MCF 10A (cell line): ENCODE results near the gene SMAD3. TPM values are rescaled to one million over a fixed set of nuclear protein-coding genes. Genes with fewer than 3 reads are reported as not detected.
A peak's percentile ranks its signal among the peaks of the same experiment; 100 is the strongest.

Experiments
- BruUV-seq: library from RNA; stranded (reverse); fragments of 400-500 nt; replicated peaks from 2 replicates; lab custom pipeline; 2021; lab: Mats Ljungman, UMichigan
- CTCF ChIA-PET: fragments of 300-600 bp; sonication (Branson Sonifier 250); formaldehyde crosslinking; extraction: SDS; loops from one replicate; lab custom pipeline; 2021; ENCODE audit warnings: antibody characterized with exemption, inconsistent platforms; lab: Yijun Ruan, JAX
- POLR2A ChIA-PET: fragments of 300-600, 350-650 bp; sonication (Branson Sonifier 250); formaldehyde crosslinking; extraction: SDS; loops from one replicate; lab custom pipeline; 2020; ENCODE audit warnings: antibody characterized with exemption, inconsistent platforms; lab: Yijun Ruan, JAX
- DNase-seq: peaks from one replicate; pipeline ENCODE4 v3.0.0-alpha.2; 2018; ENCODE audit not compliant: unreplicated experiment
- H3K27ac Mint-ChIP-seq: one replicate; pipeline ENCODE4 v1.8.0; 2022; ENCODE audit warnings: mild to moderate bottlenecking, low read depth, mixed read lengths; ENCODE audit not compliant: unreplicated experiment
- H3K27me3 Mint-ChIP-seq: one replicate; pipeline ENCODE4 v1.8.0; 2022; ENCODE audit warnings: mixed read lengths; ENCODE audit not compliant: insufficient read depth, unreplicated experiment
- H3K36me3 Mint-ChIP-seq: one replicate; pipeline ENCODE4 v1.8.0; 2022; ENCODE audit warnings: mild to moderate bottlenecking, moderate library complexity, mixed read lengths; ENCODE audit not compliant: insufficient read depth, unreplicated experiment
- H3K4me1 Mint-ChIP-seq: one replicate; pipeline ENCODE4 v1.8.0; 2022; ENCODE audit warnings: mixed read lengths; ENCODE audit not compliant: insufficient read depth, unreplicated experiment
- H3K4me3 Mint-ChIP-seq: one replicate; pipeline ENCODE4 v1.8.0; 2022; ENCODE audit warnings: mild to moderate bottlenecking, moderate library complexity, mixed read lengths; ENCODE audit not compliant: unreplicated experiment
- H3K9me3 Mint-ChIP-seq: one replicate; pipeline ENCODE4 v1.8.0; 2022; ENCODE audit warnings: mixed read lengths; ENCODE audit not compliant: unreplicated experiment
- intact Hi-C: fragments of 100-400 bp; cut with micrococcal nuclease; formaldehyde crosslinking; loops from 2 replicates; pipeline ENCODE4 v1.14.1; 2022
- total RNA-seq: library from RNA; stranded (reverse); gene quantifications from 2 replicates; pipeline ENCODE4 v1.2.3, GENCODE V29; 2022
- TF ChIP-seq, protein P1 (sequence below): fragments of 200-600 bp; IDR thresholded peaks from one replicate; pipeline ENCODE4 v1.8.0; 2022; ENCODE audit warnings: antibody characterized with exemption, mild to moderate bottlenecking; ENCODE audit not compliant: unreplicated experiment

The SMAD3 gene
- total RNA-seq, 1 experiment from 2014 or later: 19.9 TPM

GRCh38 chr15:67098768-67099282, 33.4 kb downstream of the SMAD3 start:
- H3K4me1 Mint-ChIP-seq: peaks cover 37% of the 10 kb centered on the region
- TSS peak; percentile 69 for BruUV-seq
- intact Hi-C loops: no loop called here
- TF ChIP-seq, protein P1, sequence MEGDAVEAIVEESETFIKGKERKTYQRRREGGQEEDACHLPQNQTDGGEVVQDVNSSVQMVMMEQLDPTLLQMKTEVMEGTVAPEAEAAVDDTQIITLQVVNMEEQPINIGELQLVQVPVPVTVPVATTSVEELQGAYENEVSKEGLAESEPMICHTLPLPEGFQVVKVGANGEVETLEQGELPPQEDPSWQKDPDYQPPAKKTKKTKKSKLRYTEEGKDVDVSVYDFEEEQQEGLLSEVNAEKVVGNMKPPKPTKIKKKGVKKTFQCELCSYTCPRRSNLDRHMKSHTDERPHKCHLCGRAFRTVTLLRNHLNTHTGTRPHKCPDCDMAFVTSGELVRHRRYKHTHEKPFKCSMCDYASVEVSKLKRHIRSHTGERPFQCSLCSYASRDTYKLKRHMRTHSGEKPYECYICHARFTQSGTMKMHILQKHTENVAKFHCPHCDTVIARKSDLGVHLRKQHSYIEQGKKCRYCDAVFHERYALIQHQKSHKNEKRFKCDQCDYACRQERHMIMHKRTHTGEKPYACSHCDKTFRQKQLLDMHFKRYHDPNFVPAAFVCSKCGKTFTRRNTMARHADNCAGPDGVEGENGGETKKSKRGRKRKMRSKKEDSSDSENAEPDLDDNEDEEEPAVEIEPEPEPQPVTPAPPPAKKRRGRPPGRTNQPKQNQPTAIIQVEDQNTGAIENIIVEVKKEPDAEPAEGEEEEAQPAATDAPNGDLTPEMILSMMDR: no peak
- peak overlapping the region; percentile 99 for H3K27ac Mint-ChIP-seq
- no peak for DNase-seq
- H3K9me3 Mint-ChIP-seq: no peaks in the 10 kb centered on the region
- H3K4me3 Mint-ChIP-seq: peak overlapping the region; percentile 82
- ChIA-PET CTCF (interaction anchor here (0.7 kb wide), 1 partner anchor 24 kb away, joined by 3 read pairs; no protein-coding TSS in a partner anchor), POLR2A (interaction anchor here (0.6 to 2.6 kb wide), 14 partner anchors 8 to 140 kb away, joined by 3 to 13 read pairs (median 4); partner anchors contain the start of gene SMAD3)
- H3K27me3 Mint-ChIP-seq: no peaks in the 10 kb centered on the region
- peaks cover 13% of the 10 kb centered on the region for H3K36me3 Mint-ChIP-seq

DNA sequence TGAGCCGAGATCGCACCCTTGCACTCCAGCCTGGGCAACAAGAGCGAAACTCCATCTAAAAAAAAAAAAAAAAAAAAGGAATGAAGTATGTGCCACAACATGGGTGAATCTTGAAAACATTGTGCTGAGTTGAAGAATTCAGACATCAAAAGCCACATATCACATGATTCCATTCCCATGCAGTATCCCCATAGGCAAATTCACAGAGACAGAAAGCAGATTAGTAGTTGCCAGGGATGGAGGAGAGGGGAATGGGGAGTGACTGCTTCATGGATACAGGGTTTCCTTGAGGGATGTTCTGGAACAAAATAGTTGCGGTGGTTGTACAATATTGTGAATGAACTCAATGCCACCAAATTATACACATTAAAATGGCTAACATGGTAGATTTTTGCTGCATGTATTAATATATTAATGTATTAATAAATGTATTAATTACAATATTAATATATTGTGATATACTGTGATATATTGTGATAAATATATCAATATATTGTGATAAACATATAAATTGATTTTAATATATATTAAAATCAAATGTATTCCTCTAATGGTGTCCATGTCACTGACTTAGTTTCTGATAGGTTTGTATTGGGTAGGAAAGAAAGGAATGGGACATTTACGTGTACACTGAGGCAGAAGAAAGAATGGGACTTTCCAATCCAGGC, 34.9 kb downstream of the SMAD3 start:
- Mint-ChIP-seq H3K4me1 (peaks cover 45% of the 10 kb centered on the region), H3K36me3 (peaks cover 13% of the 10 kb centered on the region), H3K4me3 (no peak overlapping the region), H3K9me3 (no peaks in the 10 kb centered on the region), H3K27ac (no peak overlapping the region), H3K27me3 (no peaks in the 10 kb centered on the region)
- intact Hi-C loops: no loop called here
- ChIA-PET CTCF (interaction anchor here (0.6 kb wide), 1 partner anchor 61 kb away, joined by 3 read pairs; no protein-coding TSS in a partner anchor), POLR2A (interaction anchor here (2.6 kb wide), 1 partner anchor 25 kb away, joined by 12 read pairs; no protein-coding TSS in a partner anchor)
- no peak for DNase-seq
- no TSS peak for BruUV-seq
- TF ChIP-seq, protein P1: no peak

GRCh38 chr15:67100801-67101581, 35.6 kb downstream of the SMAD3 start:
- CTCF ChIA-PET: interaction anchor here (0.6 to 0.7 kb wide), 4 partner anchors 38 to 203 kb away, joined by 3 to 4 read pairs (median 4); no protein-coding TSS in a partner anchor

More at GRCh38 chr15:67100801-67101581, 35.6 kb downstream of the SMAD3 start:
- peaks cover 7% of the 10 kb centered on the region for H3K36me3 Mint-ChIP-seq
- no peak overlapping the region for H3K27ac Mint-ChIP-seq
- H3K9me3 Mint-ChIP-seq: no peaks in the 10 kb centered on the region
- POLR2A ChIA-PET: interaction anchor here (0.7 to 2.0 kb wide), 4 partner anchors 21 to 76 kb away, joined by 3 to 9 read pairs (median 3); no protein-coding TSS in a partner anchor
- H3K4me1 Mint-ChIP-seq: peaks cover 53% of the 10 kb centered on the region
- DNase-seq: no peak
- no TSS peak for BruUV-seq
- TF ChIP-seq, protein P1: no peak
- H3K27me3 Mint-ChIP-seq: no peaks in the 10 kb centered on the region
- intact Hi-C loops: no loop called here
- no peak overlapping the region for H3K4me3 Mint-ChIP-seq
